WI38 (cell line): ENCODE measurements around the gene WBP2NL.

Source experiments
- H3K4me3 ChIP-seq: 2 replicates; pipeline ENCODE4 v1.5.1; 2011; ENCODE audit warnings: low read depth, mild to moderate bottlenecking, control low read depth, low read length
- CTCF ChIP-seq: IDR thresholded peaks from 2 replicates; pipeline ENCODE4 v1.5.1; 2012; ENCODE audit warnings: low read depth, mild to moderate bottlenecking, control low read depth, low read length

WBP2NL gene

GRCh38 chr22:42016111-42016510 is 17.5 kb downstream of the WBP2NL start:
- TF ChIP-seq CTCF: no peak
- no peak overlapping the region for H3K4me3 ChIP-seq

GRCh38 chr22:42018224-42018623 is 19.6 kb downstream of the WBP2NL start:
- H3K4me3 ChIP-seq: no peak overlapping the region
- no peak for TF ChIP-seq CTCF

- TF ChIP-seq CTCF: no peak
- H3K4me3 ChIP-seq: no peak overlapping the region
These were observed 23.0 kb downstream of the WBP2NL start for GRCh38 chr22:42021571-42021970.

- TF ChIP-seq CTCF: no peak
- no peak overlapping the region for H3K4me3 ChIP-seq
These were observed 23.7 kb downstream of the WBP2NL start for GRCh38 chr22:42022162-42022847.

- no peak for TF ChIP-seq CTCF
- H3K4me3 ChIP-seq: no peak overlapping the region
These were observed 26.8 kb downstream of the WBP2NL start for GRCh38 chr22:42025421-42025820.

- no peak for TF ChIP-seq CTCF
- no peak overlapping the region for H3K4me3 ChIP-seq
These were observed 28.1 kb downstream of the WBP2NL start for GRCh38 chr22:42026705-42027104.

- H3K4me3 ChIP-seq: no peak overlapping the region
- no peak for TF ChIP-seq CTCF
These were observed 34.9 kb downstream of the WBP2NL start for GRCh38 chr22:42033263-42034181.
